Measurements from ENCODE around the gene DIPK1B. TPM values are rescaled to one million over a fixed set of nuclear protein-coding genes. Genes with fewer than 3 reads are reported as not detected.

Gene DIPK1B
- polyA plus RNA-seq, 1 of the 3 experiments (the other 2 are of a cell fraction) = 24.5 TPM

DNA sequence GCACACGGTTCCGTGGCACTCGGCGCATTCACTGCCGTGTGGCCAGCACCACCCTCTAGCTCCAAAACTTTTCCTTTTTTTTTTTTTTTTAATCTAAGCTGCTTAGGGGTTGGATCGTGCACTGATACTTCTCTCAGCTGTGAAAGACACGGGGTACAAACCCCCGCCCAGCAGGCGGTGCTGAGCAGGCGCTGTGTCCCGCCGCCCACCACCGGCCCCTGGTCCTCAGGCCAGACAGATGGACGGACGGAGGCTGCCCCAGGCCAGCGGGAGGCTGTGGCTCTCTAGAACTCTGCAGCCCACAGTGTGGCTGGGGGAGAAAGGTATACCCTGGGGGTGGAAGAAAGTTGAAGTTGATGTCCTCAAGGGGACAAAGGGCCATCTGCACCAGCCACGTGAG, 31.3 kb upstream of the DIPK1B start (continued):
- TF ChIP-seq REST (IDR thresholded peaks at IDR 0.05; ENCODE audit: low read depth, low read length) (no peak), TEAD4 (IDR thresholded peaks at IDR 0.05; ENCODE audit: borderline replicate concordance, insufficient read depth) (no peak), ELF1 (IDR thresholded peaks at IDR 0.05) (no peak), GABPA (IDR thresholded peaks at IDR 0.05; ENCODE audit: low read depth) (no peak), FOXM1 (IDR thresholded peaks at IDR 0.05; ENCODE audit: low read depth) (no peak)

DNA sequence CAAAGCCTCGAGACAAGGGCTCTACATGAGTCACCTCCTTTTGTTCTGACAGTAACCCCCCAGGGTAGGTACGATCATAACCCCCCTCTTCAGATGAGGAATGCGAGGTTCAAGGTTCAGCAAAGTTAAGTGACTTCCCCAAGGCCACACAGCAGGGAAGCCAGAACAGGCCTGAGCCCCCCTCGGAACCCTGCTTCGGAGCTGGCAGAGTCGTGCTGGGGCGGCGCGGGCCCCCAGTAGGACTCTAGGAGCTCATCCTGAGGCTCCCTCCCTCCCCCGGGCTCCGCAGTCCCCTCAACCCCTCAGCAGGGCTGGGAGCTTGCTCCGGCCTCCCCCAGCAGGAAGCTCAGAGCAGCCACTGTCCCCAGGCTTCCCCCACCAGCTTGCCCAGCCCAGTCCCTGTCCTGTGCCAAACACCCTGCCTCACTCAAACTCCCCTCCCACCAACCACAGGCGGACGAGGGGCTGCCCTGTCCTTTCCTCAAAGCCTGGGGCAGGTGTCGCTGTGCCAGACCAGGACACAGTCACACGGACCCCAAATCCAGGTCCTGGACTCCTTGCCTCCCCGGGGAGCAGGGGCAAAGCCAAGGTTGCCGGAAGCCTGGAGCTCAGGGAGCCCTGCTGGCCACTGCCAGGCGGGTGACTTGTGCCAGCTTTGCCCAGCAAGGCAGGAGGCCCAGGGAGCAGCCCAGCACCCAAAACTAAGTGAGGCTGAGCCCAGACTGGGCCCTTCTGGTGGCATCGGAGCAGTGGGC, 30.2 kb upstream of the DIPK1B start:
- H3K4me1 ChIP-seq (ENCODE audit: control insufficient read depth in 1 of 2, insufficient read depth in 2 of 2, low read depth in 1 of 2, low read length in 1 of 2) = peaks cover 4 to 37% of the 10 kb centered on the region in 2 experiments; a peak in 2 of 4 replicates
- 88% methylated on average over 13 of the region's 20 CpGs for WGBS (ENCODE audit: low lambda C conversion rate)
- H3F3A ChIP-seq (replicated peaks; ENCODE audit: insufficient read depth) = no peaks in the 10 kb centered on the region
- CTCF ChIA-PET = interaction anchor here (0.9 to 8.5 kb wide), 4 partner anchors 10 to 193 kb away, joined by 3 to 90 read pairs (median 4); no protein-coding TSS in a partner anchor
- TF ChIP-seq, protein P1, sequence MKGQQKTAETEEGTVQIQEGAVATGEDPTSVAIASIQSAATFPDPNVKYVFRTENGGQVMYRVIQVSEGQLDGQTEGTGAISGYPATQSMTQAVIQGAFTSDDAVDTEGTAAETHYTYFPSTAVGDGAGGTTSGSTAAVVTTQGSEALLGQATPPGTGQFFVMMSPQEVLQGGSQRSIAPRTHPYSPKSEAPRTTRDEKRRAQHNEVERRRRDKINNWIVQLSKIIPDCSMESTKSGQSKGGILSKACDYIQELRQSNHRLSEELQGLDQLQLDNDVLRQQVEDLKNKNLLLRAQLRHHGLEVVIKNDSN (IDR thresholded peaks at IDR 0.05; ENCODE audit: borderline replicate concordance, low read depth) = no peak
- TF ChIP-seq NRF1 (IDR thresholded peaks at IDR 0.05; ENCODE audit: low read depth, low read length) (no peak), JUND (IDR thresholded peaks at IDR 0.05) (no peak), POLR2AphosphoS5 (IDR thresholded peaks at IDR 0.05; ENCODE audit: low read depth, low read length) (no peak), MXI1 (IDR thresholded peaks at IDR 0.05; ENCODE audit: low read depth, low read length) (no peak), SIN3A (IDR thresholded peaks at IDR 0.05; ENCODE audit: borderline replicate concordance, low read depth, low read length) (no peak)
- no peaks in the 10 kb centered on the region for H3K9me3 ChIP-seq
- no peak for DNase-seq
- H4K20me1 ChIP-seq (ENCODE audit: insufficient read depth) = peaks cover 11% of the 10 kb centered on the region; the same call in 1 of the 2 replicates
- POLR2A ChIA-PET = no interaction called here
- H3K9ac ChIP-seq = no peak overlapping the region
- H3K27me3 ChIP-seq (ENCODE audit: insufficient read depth) = no peaks in the 10 kb centered on the region
- no peaks in the 10 kb centered on the region for H3K9me2 ChIP-seq
- H3K36me3 ChIP-seq (replicated peaks in 1 of 2; ENCODE audit: control insufficient read depth in 1 of 2, insufficient read depth in 2 of 2, low read length in 1 of 2) = no peaks in the 10 kb centered on the region
- H3K79me2 ChIP-seq (ENCODE audit: insufficient read depth) = peaks cover 22% of the 10 kb centered on the region
- H3K27ac ChIP-seq (ENCODE audit: low read depth in 2 of 2, low read length in 1 of 2) = no peak overlapping the region
- H2AFZ ChIP-seq (ENCODE audit: low read depth) = no peak overlapping the region
- H3K4me2 ChIP-seq = no peak overlapping the region
- H3K4me3 ChIP-seq (ENCODE audit: low read depth in 2 of 2, low read length in 1 of 2) = no peak overlapping the region

All from SK-N-SH (cell line).